GM19099 (cell line): ENCODE results near the gene KPNB1.
A peak's percentile ranks its signal among the peaks of the same experiment; 100 is the strongest.

Experiments
- POLR2A ChIP-seq: IDR thresholded peaks from 3 replicates; pipeline ENCODE4 v1.6.1; 2011; ENCODE audit warnings: low read depth; ENCODE audit not compliant: insufficient read length; ENCODE audit errors: extremely low read depth

KPNB1 gene

DNA sequence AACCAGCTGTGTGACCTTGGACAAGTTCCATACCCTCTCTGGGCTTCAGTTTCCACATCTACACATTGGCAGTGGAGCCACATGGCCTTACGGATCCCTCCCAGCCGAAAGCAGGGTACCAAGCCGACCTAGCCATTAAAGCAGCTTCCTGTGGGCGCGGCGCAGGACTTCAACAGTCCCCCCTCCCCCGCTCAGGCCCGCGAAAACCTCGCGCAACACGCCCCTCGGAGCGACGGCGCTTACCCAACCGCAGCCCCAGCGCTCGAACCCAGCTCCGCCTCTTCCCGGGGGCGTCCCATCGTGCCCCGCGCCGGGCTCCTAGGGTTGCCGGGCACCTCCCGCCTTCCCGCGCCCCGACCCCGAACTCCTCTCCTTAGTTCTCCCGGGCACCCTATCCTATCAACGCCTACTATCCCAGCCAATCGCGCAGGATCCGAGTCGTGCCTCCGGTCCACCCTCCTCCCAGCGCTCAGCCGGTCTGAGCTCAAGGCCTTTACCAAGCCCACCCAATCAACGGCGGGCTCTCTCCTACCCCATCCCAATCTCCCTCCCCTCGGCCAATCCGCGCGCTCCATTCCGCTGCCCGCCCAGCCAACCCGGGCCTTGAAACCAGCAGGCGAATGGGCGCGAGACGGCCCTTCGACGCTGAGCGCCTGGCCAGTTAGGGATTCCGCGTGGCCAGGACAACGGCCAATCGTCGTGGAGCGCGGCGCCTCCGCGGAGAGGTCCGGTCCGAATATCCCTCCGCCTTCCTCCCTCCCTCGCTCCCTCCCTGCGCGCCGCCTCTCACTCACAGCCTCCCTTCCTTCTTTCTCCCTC is at the start of gene KPNB1:
KPNB1 (plus strand) TSS at position 767 of the 819 bp plus-strand sequence. CDS start 326 bp downstream, outside the sequence.
- peak; percentile 85 for TF ChIP-seq POLR2A

DNA sequence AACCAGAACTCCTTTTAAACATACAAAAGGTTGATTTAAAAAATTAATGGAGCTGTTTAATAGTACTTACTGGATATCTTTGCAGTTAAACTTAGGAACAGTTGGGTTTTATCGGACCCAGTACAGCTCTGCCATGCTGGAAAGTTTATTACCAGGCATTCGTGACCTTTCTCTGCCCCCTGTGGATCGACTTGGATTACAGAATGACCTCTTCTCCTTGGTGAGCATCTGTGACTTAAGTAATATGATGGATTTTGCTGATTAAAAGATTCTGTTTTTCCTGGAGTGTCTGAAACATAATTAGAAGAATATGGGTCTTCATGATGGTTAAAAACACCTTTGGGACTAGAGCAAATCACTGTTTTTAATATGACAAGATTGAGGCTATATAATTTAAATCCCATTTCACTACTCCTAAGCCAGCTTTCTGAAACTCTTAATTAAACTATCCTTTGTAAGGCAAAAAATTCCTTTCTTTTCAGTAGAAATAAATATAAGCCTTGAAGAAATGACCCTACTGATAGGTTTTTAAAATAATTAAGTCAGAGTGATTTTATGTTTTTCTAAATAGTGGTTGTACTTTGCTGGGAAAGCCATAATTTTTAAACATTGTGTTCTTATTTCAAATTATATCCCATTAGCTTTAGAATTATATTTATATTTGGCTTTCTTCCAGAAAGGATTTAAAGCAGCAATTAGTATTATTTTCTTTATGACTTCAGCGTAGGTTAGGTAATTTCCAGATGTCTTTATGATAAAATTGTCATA is 45.7 kb upstream of the KPNB1 start:
- no peak for TF ChIP-seq POLR2A

DNA sequence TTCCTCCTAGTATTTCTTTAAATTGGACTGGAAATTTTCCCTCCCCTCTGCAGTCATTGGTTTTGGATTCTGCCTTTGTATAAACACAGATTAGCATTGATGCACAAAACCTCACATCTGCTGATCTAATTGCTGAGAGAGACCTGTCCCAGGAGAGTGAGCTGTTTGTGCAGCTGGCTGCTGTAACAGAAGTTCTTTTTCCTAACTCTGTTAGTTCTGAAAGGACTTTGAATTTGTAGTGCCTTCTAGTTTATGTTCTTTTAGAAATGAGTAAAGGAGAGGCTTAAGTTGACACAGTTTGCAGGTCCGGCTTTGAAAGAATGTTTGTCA is 45.2 kb upstream of the KPNB1 start:
- no peak for TF ChIP-seq POLR2A

DNA sequence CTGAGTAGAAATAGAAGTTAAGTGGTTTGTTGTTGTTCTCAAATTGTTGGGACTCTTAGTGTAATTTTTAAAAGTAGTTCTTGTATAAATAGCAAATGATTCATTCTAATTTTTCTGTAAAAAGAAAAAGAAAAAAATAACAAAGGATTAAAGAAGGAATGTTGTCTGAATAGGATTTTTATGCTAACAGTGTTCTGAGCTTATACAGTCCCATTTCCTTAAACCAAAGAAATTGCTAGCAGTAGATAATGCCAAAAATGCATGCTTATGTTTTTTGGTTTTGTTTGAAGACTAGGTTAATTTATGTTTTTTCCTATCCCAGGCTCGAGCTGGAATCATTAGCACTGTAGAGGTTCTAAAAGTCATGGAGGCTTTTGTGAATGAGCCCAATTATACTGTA is 44.7 kb upstream of the KPNB1 start:
- TF ChIP-seq POLR2A: no peak

DNA sequence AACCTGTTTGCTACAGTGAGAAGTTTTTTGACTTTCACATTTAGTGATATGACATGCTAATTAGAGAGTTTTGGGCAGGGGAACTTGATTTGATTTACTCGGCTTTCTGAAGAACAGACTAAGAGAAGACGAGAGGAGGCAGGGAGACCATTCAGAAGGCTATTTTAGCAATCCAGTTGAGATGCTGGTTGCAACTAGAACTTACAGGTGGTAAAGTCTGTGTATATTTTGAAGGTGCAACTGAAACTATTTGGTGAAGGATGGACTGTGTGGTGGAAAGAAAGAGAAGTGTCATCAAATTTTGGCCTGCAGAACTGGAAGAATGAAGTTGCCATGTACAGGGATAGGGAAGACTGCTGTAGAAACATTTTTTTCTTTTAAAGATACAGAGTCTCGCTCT is 42.2 kb upstream of the KPNB1 start:
- TF ChIP-seq POLR2A: no peak

DNA sequence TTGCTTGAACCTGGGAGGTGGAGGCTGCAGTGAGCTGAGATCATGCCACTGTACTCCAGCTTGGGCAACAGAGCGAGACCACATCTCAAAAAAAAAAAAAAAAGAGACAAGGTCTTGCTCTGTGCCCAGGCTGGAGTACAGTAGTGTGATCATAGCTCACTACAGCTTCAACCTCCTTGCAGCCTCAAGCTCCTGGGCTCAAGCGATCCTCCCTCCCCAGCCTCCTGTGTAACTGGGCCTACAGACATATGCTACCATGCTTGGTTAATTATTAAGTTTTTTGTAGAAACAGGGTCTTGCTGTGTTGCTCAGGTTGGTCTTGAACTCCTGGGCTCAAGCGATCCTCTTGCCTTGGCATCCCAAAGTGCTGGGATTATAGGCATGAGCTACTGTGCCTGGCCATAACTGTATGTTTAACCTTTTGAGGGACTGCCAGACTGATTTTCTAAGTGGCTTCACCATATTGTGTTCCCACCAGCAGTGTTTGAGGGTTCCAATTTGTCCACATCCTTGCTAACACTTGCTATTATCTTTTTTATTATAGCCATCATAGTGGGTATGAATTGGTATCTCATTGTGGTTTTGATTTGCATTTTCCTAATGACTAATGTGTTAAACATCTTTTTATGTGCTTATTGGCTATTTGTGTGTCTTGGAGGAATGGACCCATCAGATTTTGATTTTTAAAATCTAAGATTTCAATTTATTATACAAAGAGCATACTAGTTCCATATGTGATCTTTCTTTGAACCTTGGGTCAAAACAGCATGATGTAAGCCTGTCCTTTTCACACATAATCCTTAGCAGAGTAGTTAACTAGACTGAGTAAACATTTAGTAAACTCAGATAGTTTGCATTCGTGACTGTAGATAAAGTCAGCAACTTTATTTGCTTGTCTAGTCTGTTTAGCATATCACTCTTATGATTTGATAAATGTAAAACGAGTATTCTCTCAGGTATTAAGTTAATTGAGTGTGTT is 38.1 kb upstream of the KPNB1 start:
- no peak for TF ChIP-seq POLR2A

DNA sequence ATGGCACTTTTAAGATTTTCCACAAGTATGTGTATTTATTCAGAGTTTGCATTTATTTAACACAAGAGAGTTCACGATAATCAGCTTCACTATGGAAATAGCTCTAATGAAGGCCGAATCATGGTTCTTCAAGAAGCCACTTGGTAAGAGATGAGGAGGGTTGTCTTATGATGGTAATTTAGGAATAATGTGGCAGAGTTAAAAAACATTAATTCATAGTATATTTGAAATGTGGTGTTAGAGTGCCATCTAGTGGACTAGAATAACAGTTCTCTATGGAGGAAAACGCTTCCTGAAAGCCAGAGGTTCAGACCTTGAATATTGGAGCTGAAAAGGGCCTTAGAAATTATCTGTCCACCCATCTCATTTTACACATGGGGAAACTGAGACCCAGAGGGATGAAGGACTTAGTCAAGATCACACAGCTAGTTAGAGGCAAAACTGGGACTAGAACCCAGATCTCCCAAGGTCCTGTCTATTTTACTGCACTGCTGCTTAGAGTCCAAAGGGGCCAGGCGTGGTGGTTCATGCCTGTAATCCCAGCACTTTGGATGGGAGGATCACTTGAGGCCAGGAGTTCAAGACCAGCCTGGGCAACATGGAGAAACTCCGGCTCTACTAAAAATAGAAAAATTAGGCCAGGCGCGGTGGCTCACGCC is 33.8 kb upstream of the KPNB1 start:
- TF ChIP-seq POLR2A: no peak

DNA sequence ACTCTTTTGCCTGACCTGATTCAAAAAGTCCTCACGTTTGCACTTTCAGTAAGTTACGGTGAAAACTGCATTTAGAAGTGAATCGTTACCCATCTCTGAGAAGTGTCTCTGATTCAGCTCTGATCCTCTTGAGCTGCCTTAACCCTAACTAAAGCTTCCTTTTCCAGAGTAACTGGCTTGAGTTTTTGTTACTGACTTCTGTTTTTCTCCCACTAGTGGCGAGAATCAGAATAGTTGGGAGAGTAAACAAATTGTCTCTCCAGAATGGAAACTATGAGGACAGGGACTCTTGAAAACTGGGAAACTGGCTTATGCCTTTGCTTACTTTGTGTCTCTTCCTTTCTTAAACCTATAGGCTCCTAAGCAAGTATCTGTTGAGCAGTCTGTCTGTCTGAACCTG is 31.3 kb upstream of the KPNB1 start:
- TF ChIP-seq POLR2A: no peak

DNA sequence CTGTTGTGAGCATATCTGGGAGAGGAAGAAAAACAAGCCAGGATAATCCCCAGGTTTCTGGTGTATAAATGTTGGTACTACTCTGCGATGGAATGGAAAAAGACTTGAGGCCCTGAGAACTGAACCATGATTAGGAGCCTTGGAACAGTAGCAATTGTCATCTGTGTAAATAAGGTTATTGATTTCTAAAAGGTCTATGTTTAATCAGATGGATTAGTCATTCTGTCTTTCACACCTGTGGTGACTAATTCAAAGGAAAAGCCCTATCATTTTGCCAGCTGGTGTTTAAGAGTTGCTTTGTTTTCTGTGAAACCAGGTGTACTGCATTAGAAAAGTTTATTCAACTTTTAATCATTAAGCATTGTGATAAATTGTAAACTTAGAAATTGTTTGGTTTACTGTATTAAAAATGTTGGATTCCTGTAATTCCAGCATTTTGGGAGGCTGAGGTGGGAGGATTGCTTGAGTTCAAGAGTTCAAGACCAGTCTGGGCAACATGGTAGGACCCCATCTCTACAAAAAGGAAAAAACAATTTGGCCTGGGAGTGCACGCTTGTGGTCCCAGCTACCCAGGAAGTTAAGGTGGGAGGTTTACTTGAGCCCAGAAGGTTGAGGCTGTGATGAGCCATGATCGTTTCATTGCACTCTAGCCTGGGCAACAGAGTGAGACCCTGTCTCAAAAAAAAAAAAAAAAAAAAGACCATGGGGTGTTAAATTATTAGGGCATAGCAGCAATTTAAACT is 29.0 kb upstream of the KPNB1 start:
- TF ChIP-seq POLR2A: no peak

DNA sequence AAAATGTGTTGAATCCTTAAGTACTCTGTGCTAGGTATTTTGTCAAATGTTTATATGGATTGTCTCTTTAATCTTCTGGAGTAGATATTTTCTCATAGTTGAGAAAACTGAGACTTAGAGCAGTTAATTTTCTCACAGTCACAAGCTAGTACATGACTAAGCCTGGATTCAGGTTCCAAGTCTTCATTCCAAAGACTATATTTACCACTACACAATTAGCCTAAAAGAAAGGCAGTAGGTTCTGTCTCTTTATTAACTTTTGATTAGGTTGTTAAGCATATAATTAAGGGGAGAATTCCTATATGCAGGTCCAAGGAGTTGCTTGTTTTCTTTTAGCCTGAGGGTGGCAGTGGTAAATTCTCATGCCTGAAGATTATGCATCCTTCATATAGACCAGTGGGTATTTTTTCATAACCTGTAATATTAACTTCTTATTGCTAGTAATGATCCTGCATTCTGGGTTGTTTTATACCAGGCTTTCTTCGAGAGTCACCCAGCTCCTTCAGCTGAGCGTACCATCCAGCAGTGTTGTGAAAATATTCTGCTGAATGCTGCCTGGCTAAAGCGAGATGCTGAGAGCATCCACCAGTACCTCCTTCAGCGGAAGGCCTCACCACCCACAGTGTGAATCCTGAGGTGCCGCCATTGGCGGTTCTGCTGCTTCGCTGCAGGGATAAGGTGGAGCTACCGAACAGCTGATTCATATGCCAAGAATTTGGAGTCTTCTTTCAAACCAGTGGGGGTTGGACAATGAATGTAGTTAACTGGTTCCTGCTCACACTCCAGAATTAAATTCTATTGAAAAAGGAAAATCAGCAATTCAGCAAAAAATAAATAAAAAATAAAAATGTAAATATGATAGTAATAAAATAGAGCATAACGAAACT is 28.2 kb upstream of the KPNB1 start:
- no peak for TF ChIP-seq POLR2A

DNA sequence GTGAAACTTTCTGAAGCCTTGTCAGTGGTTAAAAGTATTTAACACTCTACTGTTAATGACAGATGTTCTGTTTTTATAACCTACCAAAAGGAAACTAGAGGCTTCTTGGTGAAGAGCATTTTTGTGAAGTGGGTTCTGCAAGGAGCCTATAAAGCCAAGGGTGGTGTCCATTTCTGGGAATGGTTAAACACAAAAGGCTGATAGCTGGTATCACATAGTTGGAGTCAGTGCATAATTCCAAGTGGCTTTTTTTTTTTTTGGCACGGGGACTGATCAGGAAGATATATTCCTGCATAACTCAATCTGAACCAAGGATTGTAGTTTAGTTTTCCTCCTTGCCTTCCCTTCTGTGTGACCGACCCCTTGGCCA is 27.6 kb upstream of the KPNB1 start:
- no peak for TF ChIP-seq POLR2A

DNA sequence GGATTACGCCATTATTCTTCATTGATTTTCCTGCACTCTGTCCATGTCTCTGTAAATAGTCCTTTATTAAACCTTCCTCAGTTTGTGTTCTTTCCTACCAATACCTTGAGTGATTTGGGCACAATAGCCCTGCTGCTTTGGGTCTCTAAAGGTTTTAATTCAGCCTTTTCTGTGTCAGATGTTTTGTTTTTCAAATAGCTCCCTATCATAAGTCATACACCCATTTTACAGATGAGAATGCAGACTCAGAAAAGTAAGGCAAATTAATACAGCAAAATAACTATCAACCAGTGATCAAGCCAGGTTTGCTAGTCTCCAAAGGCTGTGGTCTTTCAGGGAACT is 25.0 kb upstream of the KPNB1 start:
- no peak for TF ChIP-seq POLR2A

DNA sequence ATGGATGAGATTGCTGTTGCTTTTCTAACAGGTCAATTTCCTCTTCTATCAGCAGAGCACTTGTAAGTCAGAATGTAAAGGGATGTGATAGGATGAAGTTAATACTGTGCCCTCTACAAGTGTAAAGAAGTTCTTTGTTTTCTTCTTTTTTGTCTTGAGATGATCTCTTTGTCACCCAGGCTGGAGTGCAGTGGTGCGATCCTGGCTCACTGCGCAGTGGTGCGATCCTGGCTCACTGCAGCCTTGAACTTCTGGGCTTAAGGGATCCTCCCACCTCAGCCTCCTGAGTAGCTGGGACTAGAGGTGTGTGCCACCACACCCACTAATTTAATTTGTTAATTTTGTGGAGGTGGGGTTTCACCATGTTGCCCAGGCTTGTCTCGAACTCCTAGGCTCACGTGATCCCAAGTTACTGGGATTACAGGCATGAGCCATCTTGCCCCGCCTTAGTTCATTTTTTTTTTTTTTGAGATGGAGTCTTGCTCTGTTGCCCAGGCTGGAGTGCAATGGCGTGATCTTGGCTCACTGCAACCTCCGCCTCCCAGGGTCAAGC is 21.6 kb upstream of the KPNB1 start:
- no peak for TF ChIP-seq POLR2A
